Measurements from ENCODE around the gene CFAP221.

GRCh38 chr2:119629323-119629825 is 85.1 kb downstream of the CFAP221 start:
- TF ChIP-seq CTCF (conservative IDR thresholded peaks at IDR 0.05; ENCODE audit: low read depth in 2 of 2) (peak in 1 of 2 experiments; percentile 26; a peak in 2 of 4 replicates), STAT1 (IDR thresholded peaks at IDR 0.05; ENCODE audit: unreplicated experiment) (no peak), POLR2AphosphoS5 (IDR thresholded peaks at IDR 0.05; ENCODE audit: low read depth) (no peak), EZH2 (IDR thresholded peaks at IDR 0.05; ENCODE audit: low read depth, unreplicated experiment) (no peak), EZH2phosphoT487 (IDR thresholded peaks at IDR 0.05; ENCODE audit: unreplicated experiment) (no peak), ZNF114 (CRISPR knock-in tag; IDR thresholded peaks at IDR 0.05) (no peak), CREB1 (CRISPR knock-in tag; IDR thresholded peaks at IDR 0.05; ENCODE audit: low read depth) (no peak), REST (IDR thresholded peaks at IDR 0.05; ENCODE audit: unreplicated experiment) (no peak), ETS1 (IDR thresholded peaks at IDR 0.05) (no peak), JUNB (IDR thresholded peaks at IDR 0.05; ENCODE audit: unreplicated experiment) (no peak)

Measured in GM23338 (cell line).